Endothelial cell (in vitro differentiated cells): ENCODE results near the gene CENATAC. TPM values are rescaled to one million over a fixed set of nuclear protein-coding genes. Genes with fewer than 3 reads are reported as not detected.
"Not testable (repeated sequence)": the region's sequence is repeated elsewhere in the genome, so short reads cannot be mapped to it uniquely, and the experiment has no call there.

Source experiments
- DNase-seq: peaks from one replicate; pipeline ENCODE4 v3.0.0; 2021; ENCODE audit warnings: low spot score
- H3K27ac Mint-ChIP-seq: one replicate; pipeline ENCODE4 v1.8.0; 2021; ENCODE audit warnings: mixed read lengths, inconsistent platforms; ENCODE audit not compliant: unreplicated experiment
- H3K27me3 Mint-ChIP-seq: one replicate; pipeline ENCODE4 v1.8.0; 2021; ENCODE audit warnings: mild to moderate bottlenecking, moderate library complexity, mixed read lengths, inconsistent platforms; ENCODE audit not compliant: unreplicated experiment
- H3K36me3 Mint-ChIP-seq: one replicate; pipeline ENCODE4 v1.8.0; 2021; ENCODE audit warnings: mild to moderate bottlenecking, low read depth, mixed read lengths, inconsistent platforms; ENCODE audit not compliant: unreplicated experiment
- H3K4me1 Mint-ChIP-seq: one replicate; pipeline ENCODE4 v1.8.0; 2021; ENCODE audit warnings: mild to moderate bottlenecking, mixed read lengths, inconsistent platforms; ENCODE audit not compliant: unreplicated experiment
- H3K4me3 Mint-ChIP-seq: one replicate; pipeline ENCODE4 v1.8.0; 2021; ENCODE audit warnings: mild to moderate bottlenecking, mixed read lengths, inconsistent platforms; ENCODE audit not compliant: unreplicated experiment
- H3K9me3 Mint-ChIP-seq: one replicate; pipeline ENCODE4 v1.8.0; 2021; ENCODE audit warnings: mixed read lengths, inconsistent platforms; ENCODE audit not compliant: unreplicated experiment
- total RNA-seq: library from RNA; stranded (reverse); fragmentation: NEBNext Ultra II Directional; extraction: Animal tissue kit (Norgen Biotek cat#: 25700); gene quantifications from one replicate; pipeline ENCODE4 v1.2.1, GENCODE V29; 2021; ENCODE audit not compliant: unreplicated experiment
- TF ChIP-seq, protein P1 (sequence below): fragments of 200-600 bp; sonication (generic); IDR thresholded peaks from one replicate; pipeline ENCODE4 v1.5.0; 2021; ENCODE audit warnings: antibody characterized with exemption; ENCODE audit not compliant: unreplicated experiment

The CENATAC gene
- total RNA-seq, 1 donor from 2014 or later: 34.7 TPM

DNA sequence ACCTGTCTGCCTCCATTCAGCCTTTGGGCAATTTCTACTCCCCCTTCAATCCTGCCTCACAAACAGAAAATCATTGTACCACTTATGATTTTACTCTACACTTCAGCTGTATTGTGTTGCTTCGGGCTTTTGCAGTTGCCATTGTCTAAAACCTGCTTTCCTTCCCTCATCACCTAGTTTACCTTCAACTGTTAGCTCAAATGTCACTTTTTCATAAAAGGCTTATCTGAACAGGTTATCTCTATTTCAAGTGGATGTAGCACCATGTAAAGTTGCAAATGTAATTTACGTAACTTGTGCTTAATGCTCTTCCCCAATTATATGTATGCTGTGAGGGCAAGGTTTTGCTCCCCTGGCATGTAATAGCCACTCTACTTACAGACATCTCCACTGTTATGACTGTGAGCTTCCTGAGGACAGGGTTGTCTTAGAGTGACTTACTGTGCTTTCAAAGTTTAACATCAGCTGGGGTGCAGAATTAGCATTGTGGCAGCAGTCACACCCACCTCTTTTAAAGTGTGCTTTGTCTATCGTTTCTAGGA, 14.8 kb downstream of the CENATAC start:
- Mint-ChIP-seq H3K4me1 (peaks cover 4% of the 10 kb centered on the region), H3K9me3 (no peaks in the 10 kb centered on the region), H3K27me3 (no peaks in the 10 kb centered on the region), H3K36me3 (peaks cover 39% of the 10 kb centered on the region), H3K4me3 (peak overlapping the region; percentile 10), H3K27ac (no peak overlapping the region)
- DNase-seq: no peak
- TF ChIP-seq, protein P1, sequence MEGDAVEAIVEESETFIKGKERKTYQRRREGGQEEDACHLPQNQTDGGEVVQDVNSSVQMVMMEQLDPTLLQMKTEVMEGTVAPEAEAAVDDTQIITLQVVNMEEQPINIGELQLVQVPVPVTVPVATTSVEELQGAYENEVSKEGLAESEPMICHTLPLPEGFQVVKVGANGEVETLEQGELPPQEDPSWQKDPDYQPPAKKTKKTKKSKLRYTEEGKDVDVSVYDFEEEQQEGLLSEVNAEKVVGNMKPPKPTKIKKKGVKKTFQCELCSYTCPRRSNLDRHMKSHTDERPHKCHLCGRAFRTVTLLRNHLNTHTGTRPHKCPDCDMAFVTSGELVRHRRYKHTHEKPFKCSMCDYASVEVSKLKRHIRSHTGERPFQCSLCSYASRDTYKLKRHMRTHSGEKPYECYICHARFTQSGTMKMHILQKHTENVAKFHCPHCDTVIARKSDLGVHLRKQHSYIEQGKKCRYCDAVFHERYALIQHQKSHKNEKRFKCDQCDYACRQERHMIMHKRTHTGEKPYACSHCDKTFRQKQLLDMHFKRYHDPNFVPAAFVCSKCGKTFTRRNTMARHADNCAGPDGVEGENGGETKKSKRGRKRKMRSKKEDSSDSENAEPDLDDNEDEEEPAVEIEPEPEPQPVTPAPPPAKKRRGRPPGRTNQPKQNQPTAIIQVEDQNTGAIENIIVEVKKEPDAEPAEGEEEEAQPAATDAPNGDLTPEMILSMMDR: no peak

DNA sequence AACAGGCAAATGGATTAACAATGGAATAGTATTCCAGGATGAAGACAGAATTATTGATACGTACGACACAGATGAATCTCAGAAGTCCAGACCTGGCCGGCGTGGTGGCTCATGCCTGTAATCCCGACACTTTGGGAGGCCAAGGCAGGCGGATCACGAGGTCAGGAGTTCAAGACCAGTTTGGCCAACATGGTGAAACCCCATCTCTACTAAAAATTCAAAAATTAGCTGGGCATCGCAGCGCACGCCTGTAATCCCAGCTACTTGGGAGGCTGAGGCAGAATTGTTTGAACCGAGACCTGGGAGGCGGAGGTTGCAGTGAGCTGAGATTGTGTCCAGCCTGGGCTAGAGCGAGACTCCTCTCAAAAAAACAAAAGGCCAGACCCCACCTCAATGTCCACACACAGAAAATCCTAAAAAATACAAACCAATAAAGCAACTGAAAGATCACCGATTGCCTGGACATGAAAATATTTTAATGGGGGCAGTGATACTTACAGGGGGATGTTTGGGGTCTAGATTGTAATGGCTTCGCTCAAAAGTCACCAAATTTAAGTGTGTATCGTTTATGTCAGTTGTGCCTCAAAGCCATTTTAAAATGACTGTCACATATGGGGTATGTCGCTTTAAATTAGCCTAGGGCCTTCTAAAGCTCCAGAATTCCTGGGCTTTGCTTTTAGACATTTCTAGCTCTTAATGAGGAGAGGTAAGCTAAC, 16.4 kb downstream of the CENATAC start:
- peaks cover 8% of the 10 kb centered on the region for H3K4me1 Mint-ChIP-seq
- no peak overlapping the region for H3K4me3 Mint-ChIP-seq
- H3K27me3 Mint-ChIP-seq: peaks cover 4% of the 10 kb centered on the region
- H3K27ac Mint-ChIP-seq: no peak overlapping the region
- TF ChIP-seq, protein P1: no peak
- H3K9me3 Mint-ChIP-seq: no peaks in the 10 kb centered on the region
- peaks cover 35% of the 10 kb centered on the region for H3K36me3 Mint-ChIP-seq
- DNase-seq: no peak

DNA sequence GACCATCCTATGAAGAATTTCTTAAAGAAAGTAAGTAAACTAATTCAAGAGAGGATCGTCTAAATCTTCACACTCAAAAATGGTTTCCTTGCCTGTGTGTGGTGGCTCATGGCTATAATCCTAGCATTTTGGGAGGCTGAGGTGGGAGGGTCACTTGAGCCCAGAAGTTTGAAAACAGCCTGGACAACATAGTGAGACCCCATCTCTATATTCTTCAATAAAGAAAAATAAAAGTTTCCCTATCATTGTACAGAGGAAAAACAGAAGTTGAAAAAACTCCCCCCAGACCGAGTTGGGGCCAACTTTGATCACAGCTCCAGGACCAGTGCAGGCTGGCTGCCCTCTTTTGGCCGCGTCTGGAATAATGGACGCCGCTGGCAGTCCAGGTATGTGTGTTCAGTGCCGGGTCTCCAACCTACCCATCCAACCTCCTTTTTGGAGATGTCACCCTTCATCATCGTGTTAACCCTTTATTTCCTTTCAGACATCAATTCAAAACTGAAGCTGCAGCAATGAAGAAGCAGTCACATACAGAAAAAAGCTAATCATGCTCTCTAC, 17.2 kb downstream of the CENATAC start:
- H3K27me3 Mint-ChIP-seq: peaks cover 4% of the 10 kb centered on the region
- H3K4me1 Mint-ChIP-seq: peaks cover 14% of the 10 kb centered on the region
- no peak overlapping the region for H3K27ac Mint-ChIP-seq
- H3K36me3 Mint-ChIP-seq: peaks cover 40% of the 10 kb centered on the region
- no peaks in the 10 kb centered on the region for H3K9me3 Mint-ChIP-seq
- H3K4me3 Mint-ChIP-seq: peak overlapping the region; percentile 39
- no peak for DNase-seq
- TF ChIP-seq, protein P1: no peak

DNA sequence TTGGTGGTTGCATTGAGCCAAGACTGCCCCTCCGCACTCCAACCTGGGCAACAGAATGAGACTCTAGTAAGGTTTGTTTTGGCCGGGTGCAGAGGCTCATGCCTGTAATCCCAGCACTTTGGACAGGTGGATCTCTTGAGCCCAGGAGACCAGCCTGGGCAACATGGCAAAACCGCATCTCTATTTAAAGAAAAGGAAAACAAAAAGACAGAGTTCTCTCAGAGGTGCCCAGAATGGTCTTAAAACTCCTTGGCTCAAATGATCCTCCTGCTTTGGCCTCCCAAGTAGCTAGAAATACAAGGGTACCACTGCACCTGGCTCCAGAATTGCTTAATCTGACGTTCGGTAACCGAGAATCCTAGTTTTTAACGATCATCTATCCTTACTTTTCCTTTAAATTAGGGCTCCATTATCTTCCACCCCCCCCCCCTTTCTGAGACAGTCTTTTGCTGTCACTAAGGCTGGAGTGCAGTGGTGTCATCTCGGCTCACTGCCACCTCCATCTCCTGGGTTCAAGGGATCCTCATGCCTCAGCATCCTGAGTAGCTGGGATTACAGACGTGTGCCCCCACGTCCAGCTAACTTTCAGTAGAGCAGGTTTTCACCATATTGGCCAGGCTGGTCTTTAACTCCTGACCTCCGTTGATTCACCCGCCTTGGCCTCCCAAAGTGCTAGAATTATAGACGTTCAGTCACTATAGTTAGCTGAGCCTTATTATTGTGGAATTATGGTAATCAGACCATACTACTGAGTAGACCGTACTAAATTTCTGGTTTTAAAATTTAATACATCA, 18.5 kb downstream of the CENATAC start:
- TF ChIP-seq, protein P1: no peak
- no peaks in the 10 kb centered on the region for H3K9me3 Mint-ChIP-seq
- H3K27me3 Mint-ChIP-seq: peaks cover 4% of the 10 kb centered on the region
- no peak overlapping the region for H3K4me3 Mint-ChIP-seq
- peaks cover 14% of the 10 kb centered on the region for H3K4me1 Mint-ChIP-seq
- no peak for DNase-seq
- no peak overlapping the region for H3K27ac Mint-ChIP-seq
- H3K36me3 Mint-ChIP-seq: peaks cover 33% of the 10 kb centered on the region

DNA sequence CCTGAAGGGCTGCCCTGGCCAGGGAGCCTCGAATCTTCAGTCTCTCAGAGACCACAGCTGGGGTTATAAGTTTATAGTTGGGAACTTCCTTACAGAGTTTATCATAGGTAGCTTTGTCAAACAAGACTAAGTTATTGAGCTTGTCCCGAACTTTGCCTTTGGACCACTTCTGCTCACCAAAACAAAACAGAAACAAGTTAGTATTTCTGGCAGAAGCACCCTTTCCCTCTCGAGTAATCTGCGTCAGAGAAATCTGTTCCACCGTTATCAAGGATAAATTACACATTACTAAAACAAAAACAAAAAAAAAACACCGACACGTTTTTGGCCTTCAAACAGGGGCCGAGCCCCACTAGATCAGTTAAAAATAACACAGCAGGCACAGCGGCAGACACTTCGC, 19.4 kb downstream of the CENATAC start:
- not testable (repeated sequence) for H3K27me3 Mint-ChIP-seq, DNase-seq, H3K9me3 Mint-ChIP-seq
- Mint-ChIP-seq H3K4me1 (peaks cover 14% of the 10 kb centered on the region), H3K27ac (peak overlapping the region; percentile 86), H3K36me3 (peaks cover 30% of the 10 kb centered on the region), H3K4me3 (peak overlapping the region; percentile 100)
